ENCODE results near the gene SIX2.

DNA sequence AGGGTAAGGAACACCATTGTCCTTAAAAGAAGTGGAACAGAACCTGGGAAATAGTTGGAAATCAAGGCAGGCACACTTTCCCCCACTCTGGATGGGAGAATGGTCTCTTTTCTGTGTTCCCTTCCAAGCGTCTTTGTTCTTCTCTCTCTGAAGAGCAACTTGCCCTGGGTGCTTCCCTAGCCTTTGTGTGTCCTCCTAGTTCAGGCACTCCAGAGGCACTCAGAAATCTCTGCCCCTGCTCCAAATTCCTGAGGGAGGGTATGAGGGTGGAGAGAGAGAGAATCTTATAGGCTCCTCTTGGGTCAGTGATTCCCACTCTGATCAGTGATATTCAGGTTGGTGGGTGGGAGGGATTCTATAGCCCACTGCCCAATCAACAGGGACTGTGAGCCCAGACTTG is 8.8 kb upstream of the SIX2 start:
- TF ChIP-seq YY1 (IDR thresholded peaks at IDR 0.05; ENCODE audit: low read depth) = no peak
- TF ChIP-seq, protein P1, sequence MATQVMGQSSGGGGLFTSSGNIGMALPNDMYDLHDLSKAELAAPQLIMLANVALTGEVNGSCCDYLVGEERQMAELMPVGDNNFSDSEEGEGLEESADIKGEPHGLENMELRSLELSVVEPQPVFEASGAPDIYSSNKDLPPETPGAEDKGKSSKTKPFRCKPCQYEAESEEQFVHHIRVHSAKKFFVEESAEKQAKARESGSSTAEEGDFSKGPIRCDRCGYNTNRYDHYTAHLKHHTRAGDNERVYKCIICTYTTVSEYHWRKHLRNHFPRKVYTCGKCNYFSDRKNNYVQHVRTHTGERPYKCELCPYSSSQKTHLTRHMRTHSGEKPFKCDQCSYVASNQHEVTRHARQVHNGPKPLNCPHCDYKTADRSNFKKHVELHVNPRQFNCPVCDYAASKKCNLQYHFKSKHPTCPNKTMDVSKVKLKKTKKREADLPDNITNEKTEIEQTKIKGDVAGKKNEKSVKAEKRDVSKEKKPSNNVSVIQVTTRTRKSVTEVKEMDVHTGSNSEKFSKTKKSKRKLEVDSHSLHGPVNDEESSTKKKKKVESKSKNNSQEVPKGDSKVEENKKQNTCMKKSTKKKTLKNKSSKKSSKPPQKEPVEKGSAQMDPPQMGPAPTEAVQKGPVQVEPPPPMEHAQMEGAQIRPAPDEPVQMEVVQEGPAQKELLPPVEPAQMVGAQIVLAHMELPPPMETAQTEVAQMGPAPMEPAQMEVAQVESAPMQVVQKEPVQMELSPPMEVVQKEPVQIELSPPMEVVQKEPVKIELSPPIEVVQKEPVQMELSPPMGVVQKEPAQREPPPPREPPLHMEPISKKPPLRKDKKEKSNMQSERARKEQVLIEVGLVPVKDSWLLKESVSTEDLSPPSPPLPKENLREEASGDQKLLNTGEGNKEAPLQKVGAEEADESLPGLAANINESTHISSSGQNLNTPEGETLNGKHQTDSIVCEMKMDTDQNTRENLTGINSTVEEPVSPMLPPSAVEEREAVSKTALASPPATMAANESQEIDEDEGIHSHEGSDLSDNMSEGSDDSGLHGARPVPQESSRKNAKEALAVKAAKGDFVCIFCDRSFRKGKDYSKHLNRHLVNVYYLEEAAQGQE (IDR thresholded peaks at IDR 0.05; ENCODE audit: low read depth) = no peak
- no peak for TF ChIP-seq EGR1 (IDR thresholded peaks at IDR 0.05)
- TF ChIP-seq TEAD4 (IDR thresholded peaks at IDR 0.05) = no peak
- no peak for TF ChIP-seq TAF1 (IDR thresholded peaks at IDR 0.05; ENCODE audit: low read depth)
- TF ChIP-seq RAD21 (IDR thresholded peaks at IDR 0.05; ENCODE audit: low read depth) = no peak
- TF ChIP-seq, protein P2, sequence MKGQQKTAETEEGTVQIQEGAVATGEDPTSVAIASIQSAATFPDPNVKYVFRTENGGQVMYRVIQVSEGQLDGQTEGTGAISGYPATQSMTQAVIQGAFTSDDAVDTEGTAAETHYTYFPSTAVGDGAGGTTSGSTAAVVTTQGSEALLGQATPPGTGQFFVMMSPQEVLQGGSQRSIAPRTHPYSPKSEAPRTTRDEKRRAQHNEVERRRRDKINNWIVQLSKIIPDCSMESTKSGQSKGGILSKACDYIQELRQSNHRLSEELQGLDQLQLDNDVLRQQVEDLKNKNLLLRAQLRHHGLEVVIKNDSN (IDR thresholded peaks at IDR 0.05) = no peak
- TF ChIP-seq EP300 (IDR thresholded peaks at IDR 0.05; ENCODE audit: borderline replicate concordance) = no peak
- no peak for TF ChIP-seq MAX (IDR thresholded peaks at IDR 0.05)

Data from Ishikawa (cell line).